Ovary (tissue), 3 donors: ENCODE measurements around the gene P2RX6.

Source experiments
- EP300 ChIP-seq: sonication (generic); formaldehyde crosslinking; IDR thresholded peaks from one replicate; pipeline ENCODE4 v1.6.1; 2017; ENCODE audit warnings: antibody characterized with exemption
- POLR2A ChIP-seq: fragments of 450-650 bp; IDR thresholded peaks from one replicate; pipeline ENCODE4 v1.6.1; 2017; ENCODE audit warnings: antibody characterized with exemption, mild to moderate bottlenecking, moderate library complexity
- TF ChIP-seq, protein P1 (sequence below), 3 donors: fragments of 450-650 bp in 2 of 3; fragments of 200-600 bp in 1 of 3; IDR thresholded peaks; one replicate each; pipeline versions ENCODE4 v1.5.1 to v1.8.0; 2016 to 2022; ENCODE audit warnings: antibody characterized with exemption in 3 of 3, mild to moderate bottlenecking in 1 of 3
- donor health status: DM: no; HTN: no; CAD: no.

DNA sequence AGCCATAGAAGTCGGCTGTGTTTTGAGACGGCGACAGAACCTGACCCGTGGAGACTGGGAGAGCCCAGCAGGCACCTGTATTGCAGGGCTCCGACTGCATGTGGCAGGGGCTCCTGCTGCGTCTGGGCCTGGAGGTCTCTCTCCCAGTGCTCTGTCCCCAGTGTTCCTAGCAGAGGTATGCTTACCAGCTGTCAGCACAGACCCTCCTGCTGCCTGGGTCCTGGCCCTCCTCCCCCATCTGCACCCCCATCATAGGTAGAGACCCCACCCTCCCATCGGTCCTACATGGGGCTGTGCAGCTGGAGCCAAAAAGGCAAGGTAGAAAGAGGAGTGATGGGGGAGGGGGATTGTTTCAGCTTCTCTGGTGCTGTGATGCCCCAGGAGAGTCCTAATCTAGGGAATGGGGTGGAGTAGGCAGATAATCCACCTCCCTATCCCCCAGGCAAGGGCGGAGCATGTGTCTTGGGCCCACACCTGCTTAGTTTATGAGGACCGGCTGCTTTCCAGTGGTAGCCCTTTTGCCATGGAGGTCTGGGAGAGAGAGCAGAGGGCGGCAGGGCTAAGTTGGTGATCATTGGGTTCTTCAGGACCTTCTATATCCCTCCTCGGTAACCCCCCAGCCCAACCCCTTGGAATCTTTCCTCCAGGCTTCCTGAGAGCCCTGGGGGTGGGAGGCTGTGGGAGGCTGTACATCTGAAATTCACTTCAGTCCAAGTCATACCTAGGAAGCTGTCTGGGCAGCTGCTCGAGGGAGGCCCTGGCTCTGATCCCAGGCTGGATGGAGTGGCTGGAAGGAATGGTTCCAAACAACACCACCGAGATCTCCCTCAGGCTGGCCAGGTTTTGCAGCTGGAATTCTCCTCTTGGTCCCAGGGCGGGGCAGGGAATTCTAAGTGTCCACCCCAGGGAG lies 12.1 kb downstream of the P2RX6 start:
- no peak for TF ChIP-seq POLR2A
- TF ChIP-seq, protein P1, sequence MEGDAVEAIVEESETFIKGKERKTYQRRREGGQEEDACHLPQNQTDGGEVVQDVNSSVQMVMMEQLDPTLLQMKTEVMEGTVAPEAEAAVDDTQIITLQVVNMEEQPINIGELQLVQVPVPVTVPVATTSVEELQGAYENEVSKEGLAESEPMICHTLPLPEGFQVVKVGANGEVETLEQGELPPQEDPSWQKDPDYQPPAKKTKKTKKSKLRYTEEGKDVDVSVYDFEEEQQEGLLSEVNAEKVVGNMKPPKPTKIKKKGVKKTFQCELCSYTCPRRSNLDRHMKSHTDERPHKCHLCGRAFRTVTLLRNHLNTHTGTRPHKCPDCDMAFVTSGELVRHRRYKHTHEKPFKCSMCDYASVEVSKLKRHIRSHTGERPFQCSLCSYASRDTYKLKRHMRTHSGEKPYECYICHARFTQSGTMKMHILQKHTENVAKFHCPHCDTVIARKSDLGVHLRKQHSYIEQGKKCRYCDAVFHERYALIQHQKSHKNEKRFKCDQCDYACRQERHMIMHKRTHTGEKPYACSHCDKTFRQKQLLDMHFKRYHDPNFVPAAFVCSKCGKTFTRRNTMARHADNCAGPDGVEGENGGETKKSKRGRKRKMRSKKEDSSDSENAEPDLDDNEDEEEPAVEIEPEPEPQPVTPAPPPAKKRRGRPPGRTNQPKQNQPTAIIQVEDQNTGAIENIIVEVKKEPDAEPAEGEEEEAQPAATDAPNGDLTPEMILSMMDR (IDR thresholded peaks at IDR 0.05), result no peak
- TF ChIP-seq EP300, result no peak
